Ishikawa (cell line): ENCODE data around the gene FOXO3.

ENCODE experiments used
- CEBPB ChIP-seq: IDR thresholded peaks from 2 replicates; pipeline ENCODE4 v1.6.1; 2012
- CREB1 ChIP-seq: IDR thresholded peaks from 2 replicates; pipeline ENCODE4 v1.6.1; 2012; ENCODE audit warnings: low read depth
- EGR1 ChIP-seq: IDR thresholded peaks from 2 replicates; pipeline ENCODE4 v1.6.1; 2012
- EP300 ChIP-seq: IDR thresholded peaks from 2 replicates; pipeline ENCODE4 v1.6.1; 2012; ENCODE audit warnings: borderline replicate concordance
- FOXM1 ChIP-seq: IDR thresholded peaks from 2 replicates; pipeline ENCODE4 v1.6.1; 2012; ENCODE audit warnings: low read depth, borderline replicate concordance
- NFIC ChIP-seq: IDR thresholded peaks from 2 replicates; pipeline ENCODE4 v1.6.1; 2012
- RAD21 ChIP-seq: IDR thresholded peaks from 2 replicates; pipeline ENCODE4 v1.6.1; 2012; ENCODE audit warnings: low read depth
- TAF1 ChIP-seq: IDR thresholded peaks from 2 replicates; pipeline ENCODE4 v1.6.1; 2012; ENCODE audit warnings: low read depth, mild to moderate bottlenecking
- TCF12 ChIP-seq: IDR thresholded peaks from 2 replicates; pipeline ENCODE4 v1.6.1; 2012; ENCODE audit warnings: low read depth
- TEAD4 ChIP-seq: IDR thresholded peaks from 2 replicates; pipeline ENCODE4 v1.6.1; 2012
- YY1 ChIP-seq: IDR thresholded peaks from 2 replicates; pipeline ENCODE4 v1.6.1; 2012; ENCODE audit warnings: low read depth
- ZBTB7A ChIP-seq: IDR thresholded peaks from 2 replicates; pipeline ENCODE4 v1.6.1; 2012; ENCODE audit warnings: low read depth
- TF ChIP-seq, protein P1 (sequence below): IDR thresholded peaks from 2 replicates; pipeline ENCODE4 v1.6.1; 2012
- TF ChIP-seq, protein P2 (sequence below): IDR thresholded peaks from 2 replicates; pipeline ENCODE4 v1.6.1; 2012
- TF ChIP-seq, protein P3 (sequence below): IDR thresholded peaks from 2 replicates; pipeline ENCODE4 v1.6.1; 2012; ENCODE audit warnings: low read depth, mild to moderate bottlenecking

FOXO3 gene

DNA sequence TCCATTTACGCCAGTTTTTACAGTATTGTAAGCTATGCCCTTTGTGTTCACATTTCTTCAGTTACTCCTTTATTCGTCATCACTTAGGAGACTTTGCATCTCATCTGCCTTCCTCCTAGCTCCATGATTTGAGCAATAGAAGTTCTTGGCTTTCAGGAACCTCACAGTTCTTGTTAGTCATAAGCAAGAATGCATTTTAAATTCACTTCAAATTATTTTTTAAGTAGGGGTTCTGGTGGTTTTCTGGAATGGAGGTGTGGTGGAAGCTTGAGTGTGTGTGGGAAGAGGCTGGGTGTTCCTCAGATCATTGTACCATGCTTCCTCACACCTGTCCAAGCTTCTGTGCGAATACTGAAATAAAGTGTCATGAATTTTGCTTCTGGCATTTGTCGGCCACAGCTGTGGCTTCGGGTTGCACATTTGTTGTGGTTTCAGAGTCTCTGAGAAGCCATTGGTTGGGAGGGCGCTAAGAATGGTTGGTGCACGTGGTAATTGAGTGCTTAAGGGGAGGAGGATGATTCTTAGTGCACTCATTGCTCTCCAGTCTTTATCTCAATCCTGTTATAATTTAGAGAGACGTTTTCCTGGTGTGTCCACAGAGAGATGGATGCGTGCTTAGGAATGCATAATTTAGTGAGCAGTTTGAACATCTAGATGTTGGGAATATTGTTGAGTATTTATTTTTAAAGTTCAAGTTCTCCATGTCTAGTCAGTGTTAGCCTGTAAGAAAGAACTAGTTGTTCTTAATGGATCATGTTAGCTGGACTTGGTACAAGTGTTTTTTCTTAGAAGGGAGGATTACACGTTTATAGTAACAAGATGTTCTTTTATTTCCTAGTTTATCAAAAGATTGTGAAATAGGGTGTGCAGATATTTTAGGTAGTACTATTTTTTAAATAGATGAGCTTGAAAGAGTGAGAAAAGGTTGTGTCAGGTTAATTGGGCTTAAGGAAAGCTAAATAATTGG lies 31.9 kb downstream of the FOXO3 start:
- TF ChIP-seq, protein P1, sequence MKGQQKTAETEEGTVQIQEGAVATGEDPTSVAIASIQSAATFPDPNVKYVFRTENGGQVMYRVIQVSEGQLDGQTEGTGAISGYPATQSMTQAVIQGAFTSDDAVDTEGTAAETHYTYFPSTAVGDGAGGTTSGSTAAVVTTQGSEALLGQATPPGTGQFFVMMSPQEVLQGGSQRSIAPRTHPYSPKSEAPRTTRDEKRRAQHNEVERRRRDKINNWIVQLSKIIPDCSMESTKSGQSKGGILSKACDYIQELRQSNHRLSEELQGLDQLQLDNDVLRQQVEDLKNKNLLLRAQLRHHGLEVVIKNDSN = 0 out of 2 replicates have a peak, but pooled peaks have one; percentile 13
- TF ChIP-seq TEAD4 = no peak
- no peak for TF ChIP-seq TCF12
- no peak for TF ChIP-seq CREB1
- TF ChIP-seq, protein P2, sequence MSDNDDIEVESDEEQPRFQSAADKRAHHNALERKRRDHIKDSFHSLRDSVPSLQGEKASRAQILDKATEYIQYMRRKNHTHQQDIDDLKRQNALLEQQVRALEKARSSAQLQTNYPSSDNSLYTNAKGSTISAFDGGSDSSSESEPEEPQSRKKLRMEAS = peak; percentile 67; the same call in 1 of the 2 replicates

GRCh38 chr6:108594151-108594550 lies 33.4 kb downstream of the FOXO3 start:
- TF ChIP-seq TEAD4 (no peak), YY1 (no peak), NFIC (no peak), FOXM1 (no peak), EGR1 (no peak)
- TF ChIP-seq, protein P3, sequence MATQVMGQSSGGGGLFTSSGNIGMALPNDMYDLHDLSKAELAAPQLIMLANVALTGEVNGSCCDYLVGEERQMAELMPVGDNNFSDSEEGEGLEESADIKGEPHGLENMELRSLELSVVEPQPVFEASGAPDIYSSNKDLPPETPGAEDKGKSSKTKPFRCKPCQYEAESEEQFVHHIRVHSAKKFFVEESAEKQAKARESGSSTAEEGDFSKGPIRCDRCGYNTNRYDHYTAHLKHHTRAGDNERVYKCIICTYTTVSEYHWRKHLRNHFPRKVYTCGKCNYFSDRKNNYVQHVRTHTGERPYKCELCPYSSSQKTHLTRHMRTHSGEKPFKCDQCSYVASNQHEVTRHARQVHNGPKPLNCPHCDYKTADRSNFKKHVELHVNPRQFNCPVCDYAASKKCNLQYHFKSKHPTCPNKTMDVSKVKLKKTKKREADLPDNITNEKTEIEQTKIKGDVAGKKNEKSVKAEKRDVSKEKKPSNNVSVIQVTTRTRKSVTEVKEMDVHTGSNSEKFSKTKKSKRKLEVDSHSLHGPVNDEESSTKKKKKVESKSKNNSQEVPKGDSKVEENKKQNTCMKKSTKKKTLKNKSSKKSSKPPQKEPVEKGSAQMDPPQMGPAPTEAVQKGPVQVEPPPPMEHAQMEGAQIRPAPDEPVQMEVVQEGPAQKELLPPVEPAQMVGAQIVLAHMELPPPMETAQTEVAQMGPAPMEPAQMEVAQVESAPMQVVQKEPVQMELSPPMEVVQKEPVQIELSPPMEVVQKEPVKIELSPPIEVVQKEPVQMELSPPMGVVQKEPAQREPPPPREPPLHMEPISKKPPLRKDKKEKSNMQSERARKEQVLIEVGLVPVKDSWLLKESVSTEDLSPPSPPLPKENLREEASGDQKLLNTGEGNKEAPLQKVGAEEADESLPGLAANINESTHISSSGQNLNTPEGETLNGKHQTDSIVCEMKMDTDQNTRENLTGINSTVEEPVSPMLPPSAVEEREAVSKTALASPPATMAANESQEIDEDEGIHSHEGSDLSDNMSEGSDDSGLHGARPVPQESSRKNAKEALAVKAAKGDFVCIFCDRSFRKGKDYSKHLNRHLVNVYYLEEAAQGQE = no peak
- TF ChIP-seq, protein P1 = no peak
- TF ChIP-seq, protein P2 = no peak

GRCh38 chr6:108594640-108595039 lies 33.9 kb downstream of the FOXO3 start:
- TF ChIP-seq, protein P1 = no peak
- TF ChIP-seq CEBPB (no peak), EP300 (no peak), FOXM1 (no peak), TAF1 (no peak), NFIC (no peak), EGR1 (no peak), TCF12 (no peak), YY1 (no peak), CREB1 (no peak), RAD21 (no peak)

- TF ChIP-seq EGR1 = no peak
- TF ChIP-seq CEBPB = no peak
- TF ChIP-seq EP300 = no peak
- TF ChIP-seq, protein P2 = no peak
Observed at GRCh38 chr6:108596956-108597355, 36.2 kb downstream of the FOXO3 start.

DNA sequence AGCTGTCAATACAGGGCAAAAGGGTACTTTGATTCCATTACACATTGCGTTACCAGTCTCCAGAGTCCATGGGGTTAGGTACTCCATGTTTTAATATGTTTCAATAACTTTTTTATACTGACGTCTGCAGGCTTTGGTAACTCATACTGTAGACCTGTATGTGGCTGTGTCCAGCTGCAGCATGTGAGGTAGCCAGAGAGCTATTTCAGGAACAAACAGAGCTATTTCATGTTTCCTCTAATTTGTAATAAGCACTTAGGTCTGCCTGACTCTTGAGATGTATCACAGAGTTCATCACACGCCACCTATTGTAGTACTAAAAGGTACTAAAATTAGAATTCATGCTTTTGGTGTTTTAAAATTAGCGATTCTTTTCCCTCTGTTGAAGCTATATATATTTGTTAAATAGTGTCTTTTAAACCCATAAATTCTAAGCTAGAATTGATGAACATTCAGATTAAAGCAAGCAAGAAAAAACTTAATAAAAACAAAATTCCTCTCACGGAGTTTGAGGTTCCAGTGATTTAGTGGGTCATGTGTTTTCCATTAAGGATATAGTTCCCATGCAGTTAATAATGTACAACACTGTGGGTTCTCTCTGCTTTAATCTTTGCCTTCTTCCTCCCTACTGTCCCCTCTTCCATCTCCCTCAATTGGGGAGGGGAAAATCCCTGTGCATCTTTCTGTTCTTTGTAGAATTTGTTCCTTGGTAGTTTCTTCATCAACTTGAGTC lies 37.0 kb downstream of the FOXO3 start:
- TF ChIP-seq, protein P3 = no peak
- TF ChIP-seq CREB1 = no peak
- no peak for TF ChIP-seq TCF12
- no peak for TF ChIP-seq FOXM1
- no peak for TF ChIP-seq ZBTB7A
- TF ChIP-seq RAD21 = no peak
- no peak for TF ChIP-seq EP300
- no peak for TF ChIP-seq TEAD4
- TF ChIP-seq, protein P1 = no peak
- no peak for TF ChIP-seq TAF1
- no peak for TF ChIP-seq YY1
